Neural cell (in vitro differentiated cells): ENCODE measurements around the gene OAS1.

ENCODE experiments used
- CTCF ChIP-seq: fragments of 450-650 bp; IDR thresholded peaks from 2 replicates; pipeline ENCODE4 v1.5.1; 2014; ENCODE audit warnings: antibody characterized with exemption, mild to moderate bottlenecking, moderate library complexity; ENCODE audit not compliant: poor library complexity, severe bottlenecking
- EP300 ChIP-seq: fragments of 450-650 bp; conservative IDR thresholded peaks from 2 replicates; pipeline ENCODE4 v1.6.1; 2014; ENCODE audit warnings: antibody characterized with exemption, mild to moderate bottlenecking, moderate library complexity; ENCODE audit not compliant: poor library complexity, severe bottlenecking
- EZH2 ChIP-seq: fragments of 200-600, 300-800 bp; shearing (Covaris generic), sonication (generic); IDR thresholded peaks from 2 replicates; pipeline ENCODE4 v1.6.1; 2014; ENCODE audit warnings: antibody characterized with exemption, low read length, borderline replicate concordance, mild to moderate bottlenecking; ENCODE audit not compliant: insufficient read depth, poor library complexity, severe bottlenecking
- MXI1 ChIP-seq: fragments of 450-650 bp; conservative IDR thresholded peaks from 2 replicates; pipeline ENCODE4 v1.6.1; 2014; ENCODE audit warnings: antibody characterized with exemption, mild to moderate bottlenecking; ENCODE audit not compliant: poor library complexity, severe bottlenecking
- POLR2AphosphoS5 ChIP-seq: IDR thresholded peaks from 2 replicates; pipeline ENCODE4 v1.6.1; 2012
- SMC3 ChIP-seq: fragments of 450-650 bp; conservative IDR thresholded peaks from 2 replicates; pipeline ENCODE4 v1.6.1; 2014; ENCODE audit warnings: antibody characterized with exemption, mild to moderate bottlenecking, moderate library complexity; ENCODE audit not compliant: poor library complexity
- TAF1 ChIP-seq: IDR thresholded peaks from 2 replicates; pipeline ENCODE4 v1.6.1; 2012; ENCODE audit warnings: low read depth

GRCh38 chr12:112870267-112870980 lies 36.3 kb upstream of the OAS1 start:
- no peak for TF ChIP-seq CTCF
- TF ChIP-seq EZH2 = no peak
- TF ChIP-seq EP300 = no peak
- no peak for TF ChIP-seq TAF1
- TF ChIP-seq POLR2AphosphoS5 = no peak
- TF ChIP-seq SMC3 = no peak
- no peak for TF ChIP-seq MXI1
